ENCODE measurements around the gene IKZF5.

The IKZF5 gene

DNA sequence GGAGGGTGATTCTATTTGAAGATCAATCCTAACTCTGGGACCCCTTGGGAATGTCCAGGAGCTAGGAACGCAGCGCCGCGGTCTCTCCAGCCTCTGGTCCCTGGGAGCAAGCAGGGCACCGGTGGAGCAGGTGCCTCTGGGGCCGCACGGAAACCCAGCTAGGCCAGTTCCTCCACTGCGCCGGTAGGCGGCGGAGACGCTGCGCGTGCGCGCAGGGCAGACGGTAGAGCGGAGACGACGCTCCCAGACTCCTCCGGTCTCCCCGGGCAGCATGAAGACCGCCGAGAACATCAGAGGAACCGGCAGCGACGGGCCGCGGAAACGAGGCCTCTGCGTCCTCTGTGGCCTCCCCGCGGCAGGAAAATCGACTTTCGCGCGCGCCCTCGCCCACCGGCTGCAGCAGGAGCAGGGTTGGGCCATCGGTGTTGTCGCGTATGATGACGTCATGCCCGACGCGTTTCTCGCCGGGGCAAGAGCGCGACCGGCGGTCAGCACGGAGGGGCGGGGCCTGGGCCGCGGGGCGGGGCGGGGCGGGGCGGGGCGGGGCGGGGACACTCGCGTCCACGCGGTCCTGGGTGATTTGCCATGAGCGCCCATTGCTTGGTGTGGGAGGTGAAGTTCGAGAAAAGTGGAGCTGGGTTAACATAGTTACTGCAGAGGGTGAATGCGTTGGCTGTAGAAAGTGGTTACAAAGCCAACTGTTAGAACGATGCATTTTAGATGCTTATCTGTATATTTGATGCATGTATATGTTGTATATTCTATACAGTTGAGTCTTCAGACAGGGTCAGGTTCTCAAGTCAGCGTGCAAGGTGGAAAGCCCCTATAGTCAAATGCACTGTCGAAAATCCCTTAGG is 28.2 kb downstream of the IKZF5 start, which contains the start of gene PSTK:
PSTK (plus strand) TSS at position 193 of the 857 bp plus-strand sequence; CDS start at position 272, 79 bp downstream.
- peak; percentile 85 for DNase-seq (ENCODE audit: low spot score)

GRCh38 chr10:122974543-122975064 is 34.0 kb downstream of the IKZF5 start:
- DNase-seq (ENCODE audit: low spot score) = no peak

DNA sequence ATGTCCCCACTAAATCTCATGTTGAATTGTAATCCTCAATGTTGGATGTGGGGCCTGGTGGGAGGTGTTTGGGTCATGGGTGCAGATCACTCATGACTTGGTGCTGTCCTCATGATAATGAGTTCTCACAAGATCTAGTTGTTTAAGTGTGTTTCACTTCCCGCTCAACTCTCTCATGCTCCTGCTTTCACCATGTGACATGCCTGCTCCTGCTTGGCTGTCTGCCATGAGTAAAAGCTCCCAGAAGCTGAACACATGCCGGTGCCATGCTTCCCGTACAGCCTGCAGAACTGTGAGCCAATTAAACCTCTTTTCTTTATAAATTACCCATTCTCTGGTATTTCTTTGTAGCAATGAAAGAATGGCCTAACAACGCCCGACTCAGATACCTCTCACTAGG is 34.6 kb downstream of the IKZF5 start:
- no peak for DNase-seq (ENCODE audit: low spot score)

DNA sequence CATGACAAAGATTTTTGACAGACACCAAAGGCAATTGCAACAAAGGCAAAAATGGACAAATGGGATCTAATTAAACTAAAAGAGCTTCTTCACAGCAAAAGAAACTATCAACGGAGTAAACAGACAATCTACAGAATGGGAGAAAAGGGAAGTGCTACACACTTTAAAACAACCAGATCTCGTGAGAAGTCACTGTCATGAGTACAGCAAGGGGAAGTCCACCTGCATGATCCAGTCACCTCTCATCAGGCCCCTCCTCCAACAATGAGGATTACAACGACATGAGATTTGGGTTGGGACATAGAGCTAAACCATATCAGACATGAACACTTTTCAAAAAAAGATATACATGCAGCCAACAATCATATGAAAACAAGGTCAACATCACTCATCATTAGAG is 39.9 kb downstream of the IKZF5 start:
- no peak for DNase-seq (ENCODE audit: low spot score)

GRCh38 chr10:122966879-122967278 is 41.7 kb downstream of the IKZF5 start:
- DNase-seq (ENCODE audit: low spot score) = no peak

DNA sequence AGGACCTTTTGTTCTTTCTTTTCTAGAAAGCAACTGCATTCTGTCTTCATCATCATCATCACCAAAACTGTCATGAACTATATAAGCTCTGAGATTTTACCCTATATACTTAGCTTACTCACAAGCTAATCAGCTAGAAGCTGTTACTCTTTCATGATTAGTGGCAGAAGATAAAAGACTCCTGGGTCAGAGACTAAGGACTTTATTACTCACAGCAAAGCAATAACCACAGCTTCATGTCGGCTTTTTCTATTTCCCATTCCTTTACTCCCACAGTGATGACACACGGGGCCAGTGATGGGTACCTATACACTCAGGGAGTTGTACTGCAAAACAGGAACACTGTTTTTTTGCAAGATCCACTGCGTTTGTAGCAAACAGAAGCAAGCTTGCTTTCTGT is 46.2 kb downstream of the IKZF5 start:
- no peak for DNase-seq (ENCODE audit: low spot score)

DNA sequence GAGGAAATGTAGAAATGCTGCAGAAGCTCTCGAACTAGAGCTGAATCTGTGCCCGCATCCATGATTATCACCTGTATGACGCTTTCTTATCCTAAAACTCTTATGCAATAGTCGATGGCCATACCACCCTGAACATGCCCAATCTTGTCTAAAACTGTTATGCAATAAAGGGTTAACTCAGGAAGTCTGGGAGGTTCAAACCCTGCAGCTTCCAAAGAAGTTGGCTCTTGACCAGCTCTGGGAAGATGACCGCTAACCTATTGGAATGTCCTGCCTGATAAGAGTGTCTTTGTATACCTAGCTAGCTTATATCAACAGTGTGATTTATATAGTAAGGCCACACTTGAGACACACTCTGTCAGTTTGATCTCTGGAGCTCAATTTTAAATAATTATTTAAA is 51.1 kb downstream of the IKZF5 start:
- no peak for DNase-seq (ENCODE audit: low spot score)

DNA sequence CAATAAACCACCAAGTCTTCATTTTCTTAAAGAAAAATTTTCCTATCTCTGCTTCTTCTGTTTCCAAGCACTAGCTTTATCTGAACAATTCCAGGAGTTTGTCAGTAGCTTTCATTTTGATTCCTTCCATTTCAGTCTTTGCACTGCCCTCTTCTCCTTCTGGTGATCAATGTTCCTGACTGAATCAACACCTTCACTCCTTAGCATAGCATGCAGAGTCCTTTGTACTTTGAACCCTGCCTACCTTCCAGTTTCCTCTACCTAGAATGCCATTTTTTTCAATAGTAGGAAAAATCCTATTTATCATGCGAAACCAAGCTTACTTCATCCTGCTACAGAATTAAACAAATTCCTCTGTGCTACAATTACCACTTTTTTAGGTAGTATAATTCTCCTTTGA is 52.7 kb downstream of the IKZF5 start:
- no peak for DNase-seq (ENCODE audit: low spot score)

- no peak for DNase-seq (ENCODE audit: low spot score)
These were observed 53.9 kb downstream of the IKZF5 start for GRCh38 chr10:122954731-122955050.

DNA sequence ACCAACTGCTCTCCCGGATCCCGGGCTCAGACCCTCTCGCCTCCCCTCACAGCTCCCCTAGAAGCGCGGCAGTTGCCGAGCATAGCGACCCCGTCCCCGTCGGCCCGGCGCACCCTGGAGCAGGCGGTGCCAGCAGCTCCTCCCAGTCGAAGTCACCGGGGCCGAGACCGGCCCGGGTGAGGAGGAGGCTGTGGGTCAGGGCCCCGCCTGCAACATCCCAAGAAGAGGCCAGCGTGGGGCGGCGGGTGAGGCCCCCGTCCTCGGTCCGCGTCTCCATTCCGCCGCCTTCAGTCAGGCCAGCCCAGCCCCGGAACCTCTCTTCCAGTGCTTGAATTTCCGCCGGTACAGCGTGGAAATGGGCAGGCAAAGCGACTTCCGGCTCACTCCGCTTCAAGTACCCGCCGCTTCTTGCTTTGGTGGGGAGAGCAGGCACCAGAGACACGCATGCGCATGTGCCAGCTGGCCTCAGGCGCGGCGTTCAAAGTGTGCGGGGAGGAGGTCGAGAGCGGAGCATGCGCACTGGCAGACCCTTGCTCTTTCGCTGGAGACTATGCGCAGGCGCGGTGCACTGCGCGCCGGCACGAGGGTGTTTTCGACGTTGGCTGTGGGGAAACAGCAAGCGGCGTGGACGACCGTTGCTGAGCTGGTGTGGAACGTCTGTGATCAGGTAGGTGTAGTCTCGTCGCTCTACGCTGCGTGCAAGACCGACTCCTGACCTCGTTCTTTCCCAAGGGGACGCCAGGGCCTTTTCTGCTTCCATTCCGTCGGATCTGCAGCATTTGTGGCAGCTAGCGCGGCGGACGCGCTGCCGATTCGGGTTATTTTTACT is 54.5 kb downstream of the IKZF5 start, which contains the start of gene C10orf88:
C10orf88 (minus strand) TSS at position 326 of the 829 bp plus-strand sequence; CDS start at position 277, 49 bp downstream.
- peak; percentile 98 for DNase-seq (ENCODE audit: low spot score)

DNA sequence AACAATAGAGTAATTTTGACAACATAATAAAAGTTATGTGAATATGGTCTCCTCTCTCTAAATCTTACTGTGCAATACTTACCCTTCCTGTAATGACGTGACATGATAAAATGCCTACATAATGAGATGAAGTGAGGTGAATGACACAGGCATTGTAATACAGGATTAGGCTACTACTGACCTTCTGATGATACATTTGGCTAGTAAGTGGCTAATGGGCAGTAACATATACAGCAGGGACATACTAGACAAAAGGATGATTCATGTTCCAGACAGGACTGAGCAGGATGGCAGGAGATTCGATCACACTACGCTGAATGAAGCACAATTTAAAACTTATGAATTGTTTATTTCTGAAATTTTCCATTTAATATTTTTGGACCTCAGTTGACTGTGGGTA is 59.3 kb downstream of the IKZF5 start:
- no peak for DNase-seq (ENCODE audit: low spot score)

All from SW480 (cell line).